ENCODE measurements around the gene RFLNA.
"Not testable (repeated sequence)": the region's sequence is repeated elsewhere in the genome, so short reads cannot be mapped to it uniquely, and the experiment has no call there.

Gene RFLNA

DNA sequence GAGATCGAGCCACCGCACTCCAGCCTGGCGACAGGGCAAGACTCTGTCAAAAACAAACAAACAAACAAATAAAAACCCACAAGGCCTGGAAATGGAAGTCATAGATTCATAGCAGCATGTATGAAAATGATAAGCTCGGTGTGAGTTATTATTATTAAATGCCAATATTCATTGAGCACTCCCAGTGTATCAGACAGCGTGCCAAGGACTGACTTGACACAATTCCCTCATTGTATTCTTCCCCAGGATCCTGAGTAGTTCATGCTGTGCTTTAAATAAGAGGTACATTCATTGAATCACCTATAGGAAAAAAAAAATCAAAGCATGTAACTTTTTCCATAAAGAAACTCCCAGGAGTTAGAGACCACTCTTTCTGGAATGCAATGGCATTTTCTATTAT is 12.6 kb upstream of the RFLNA start:
- DNase-seq (ENCODE audit: low read depth): no peak

DNA sequence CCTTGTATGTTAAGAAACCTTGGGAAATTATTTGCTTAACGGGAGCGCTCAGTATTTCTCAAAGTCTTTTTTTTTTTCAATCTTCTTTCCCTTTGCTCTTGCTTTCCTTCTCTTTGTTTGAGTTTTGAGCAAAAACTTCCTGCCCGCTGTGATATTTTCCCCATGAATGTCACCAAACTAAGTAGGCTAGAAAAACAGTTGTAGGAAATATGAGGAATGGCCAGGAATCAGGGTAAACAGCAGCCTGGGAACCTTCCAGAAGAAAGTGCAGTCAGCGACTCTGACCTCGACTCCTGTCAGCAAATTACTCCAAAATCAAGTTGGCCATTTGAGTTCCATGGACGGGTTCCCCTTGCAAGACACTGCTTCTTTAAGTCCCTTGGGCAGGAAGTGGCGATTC is 11.6 kb upstream of the RFLNA start:
- DNase-seq (ENCODE audit: low read depth): no peak

GRCh38 chr12:124284368-124284767 is 10.5 kb upstream of the RFLNA start:
- no peak for DNase-seq (ENCODE audit: low read depth)

- DNase-seq (ENCODE audit: low read depth): no peak
Observed at GRCh38 chr12:124286414-124286813, 8.5 kb upstream of the RFLNA start.

GRCh38 chr12:124286971-124287370 is 7.9 kb upstream of the RFLNA start:
- DNase-seq (ENCODE audit: low read depth): no peak

DNA sequence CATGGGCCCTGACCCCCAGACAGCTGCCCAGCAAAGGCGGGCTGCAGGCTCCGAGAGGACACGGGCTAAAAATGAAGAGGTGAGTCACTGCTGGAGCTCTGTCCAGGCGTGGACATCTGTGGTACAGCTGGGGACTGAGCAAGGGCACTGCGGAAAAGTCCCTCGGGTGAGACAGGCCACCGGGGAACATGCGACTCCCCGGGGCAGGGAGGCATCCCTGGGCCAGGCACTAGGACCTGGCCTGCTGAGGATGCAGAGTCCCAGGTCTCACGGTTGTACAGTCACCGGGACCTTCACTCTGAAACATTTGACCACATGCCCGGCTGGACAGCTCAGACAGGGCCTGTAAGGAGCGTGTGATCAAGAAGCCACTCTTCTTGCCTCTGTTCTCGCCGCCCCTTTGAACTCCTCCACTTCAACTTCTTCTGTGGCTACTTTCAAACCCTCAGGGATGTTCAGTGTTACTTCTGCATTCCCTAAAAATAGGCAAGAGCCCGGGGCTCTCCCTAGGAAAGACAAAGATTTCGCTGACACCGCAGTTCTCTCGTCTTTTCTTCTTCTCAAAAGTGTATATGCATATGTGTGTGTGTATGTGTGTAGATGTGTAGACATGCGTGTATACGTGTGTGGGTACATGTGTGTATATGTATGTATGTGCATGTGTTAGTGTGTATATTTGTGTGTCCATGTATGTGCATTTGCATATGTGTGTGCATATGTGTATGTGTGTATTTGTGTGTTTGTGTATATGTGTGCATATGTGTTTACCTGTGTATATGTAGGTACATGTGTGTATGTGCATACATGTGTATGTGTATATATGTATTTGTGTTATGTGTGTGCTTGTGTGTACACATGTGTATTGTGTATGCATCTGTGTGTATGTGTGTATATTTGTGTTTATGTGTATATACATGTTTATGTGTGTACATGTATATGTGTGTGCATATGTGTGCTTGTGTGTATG is 5.0 kb upstream of the RFLNA start:
- no peak for DNase-seq (ENCODE audit: low read depth)

DNA sequence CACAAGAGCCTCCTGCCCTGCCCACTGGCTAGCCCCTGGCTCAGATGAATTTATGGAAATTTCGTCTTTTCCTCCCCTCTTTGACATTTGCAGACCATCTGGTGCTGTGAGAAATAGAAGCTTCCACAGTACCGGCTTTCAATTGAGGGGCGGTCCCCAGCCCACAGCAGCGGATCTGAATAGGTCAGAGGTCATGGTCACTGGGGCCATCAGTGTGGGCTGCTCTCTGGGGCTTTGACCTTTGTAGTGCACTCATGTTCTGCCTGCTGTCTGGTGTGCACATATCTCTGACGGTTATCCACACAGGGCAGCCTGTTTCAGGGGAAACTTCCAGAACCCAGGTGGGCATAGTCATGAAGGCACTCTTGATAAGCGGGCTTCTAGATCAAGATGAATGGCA is 2.5 kb upstream of the RFLNA start:
- DNase-seq (ENCODE audit: low read depth): no peak

DNA sequence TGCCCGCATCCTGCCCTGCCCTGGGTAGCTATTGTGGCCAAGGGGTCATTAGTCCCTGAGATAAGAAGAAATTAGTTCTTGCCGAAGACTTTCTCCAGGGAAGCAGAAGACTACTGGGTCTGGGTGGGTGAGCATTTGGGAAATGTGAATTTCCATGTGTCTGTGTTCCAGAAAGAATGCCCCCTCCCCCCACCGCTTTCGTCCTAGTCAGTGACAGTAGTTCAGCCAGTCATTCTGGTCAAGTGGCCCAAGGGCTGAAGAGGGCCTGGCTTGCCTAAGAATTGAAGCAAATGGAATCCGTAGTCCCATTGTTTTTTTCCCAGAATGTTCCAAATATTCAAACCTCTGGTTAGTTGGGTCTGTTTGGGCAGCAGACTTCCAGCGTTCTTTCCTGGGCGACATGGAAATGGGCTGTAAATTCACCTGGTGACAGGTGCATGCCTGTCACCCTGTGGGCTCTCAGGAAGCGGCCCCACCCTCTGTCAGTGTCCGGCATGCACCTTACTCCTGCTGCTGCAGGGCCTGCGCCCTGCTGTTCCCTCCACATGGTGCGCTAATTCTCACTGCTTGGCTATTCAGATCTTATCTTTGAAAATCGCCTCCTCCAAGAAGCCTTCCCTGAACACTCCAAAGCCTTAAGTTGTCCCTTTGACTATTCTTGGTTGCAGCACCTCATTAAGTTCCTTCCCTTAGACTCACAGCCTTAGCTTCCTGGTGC is 1.4 kb upstream of the RFLNA start:
- no peak for DNase-seq (ENCODE audit: low read depth)

- DNase-seq (ENCODE audit: low read depth): no peak
Observed at GRCh38 chr12:124295431-124296058, 652 bp downstream of the RFLNA start.

- no peak for DNase-seq (ENCODE audit: low read depth)
Observed at GRCh38 chr12:124296295-124296915, 1.5 kb downstream of the RFLNA start.

DNA sequence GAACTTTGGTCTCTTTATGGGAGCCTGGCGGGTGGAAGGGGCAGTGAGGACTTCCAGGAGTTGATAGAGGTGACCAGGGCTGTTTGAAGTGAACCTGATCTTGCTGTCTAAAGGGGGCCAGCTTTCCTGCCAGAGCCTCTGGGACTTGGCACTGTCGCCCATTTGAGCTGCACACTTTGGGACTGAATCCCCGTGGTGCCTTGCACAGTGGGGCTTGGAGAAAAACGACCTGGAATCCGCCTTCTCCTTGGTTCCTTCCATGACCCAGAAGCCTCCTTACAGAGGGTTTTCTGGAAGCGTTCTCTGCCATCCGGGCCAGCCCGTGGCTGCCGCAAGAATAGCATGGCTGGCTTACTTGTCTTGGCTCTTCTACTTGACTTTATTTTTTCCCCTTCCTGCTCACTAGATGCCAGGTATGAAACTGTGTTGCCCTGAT is 2.0 kb downstream of the RFLNA start:
- DNase-seq (ENCODE audit: low read depth): no peak

- no peak for DNase-seq (ENCODE audit: low read depth)
Observed at GRCh38 chr12:124297389-124297788, 2.5 kb downstream of the RFLNA start.

DNA sequence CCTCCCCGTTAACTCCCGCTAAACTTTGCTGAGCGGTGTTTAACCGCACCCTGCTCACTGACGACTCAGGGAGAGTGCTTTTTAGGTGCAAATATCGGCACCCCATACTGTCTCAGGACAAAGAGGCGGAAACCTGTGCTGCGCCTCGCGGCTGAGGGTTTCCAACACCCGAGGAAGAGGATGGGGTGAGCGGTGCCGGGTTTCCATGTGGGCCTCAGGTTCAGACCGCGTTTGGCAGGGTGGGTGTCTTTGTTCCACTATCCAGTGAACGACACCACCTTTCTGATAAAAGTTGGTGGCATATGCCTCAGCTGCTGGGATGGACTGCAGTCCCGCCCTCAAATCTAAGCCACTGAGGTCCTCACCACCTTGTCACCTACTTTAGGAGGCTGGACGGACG is 3.0 kb downstream of the RFLNA start:
- no peak for DNase-seq (ENCODE audit: low read depth)

GRCh38 chr12:124298685-124299410 is 4.0 kb downstream of the RFLNA start:
- no peak for DNase-seq (ENCODE audit: low read depth)

GRCh38 chr12:124299628-124300388 is 4.9 kb downstream of the RFLNA start:
- DNase-seq (ENCODE audit: low read depth): no peak

DNA sequence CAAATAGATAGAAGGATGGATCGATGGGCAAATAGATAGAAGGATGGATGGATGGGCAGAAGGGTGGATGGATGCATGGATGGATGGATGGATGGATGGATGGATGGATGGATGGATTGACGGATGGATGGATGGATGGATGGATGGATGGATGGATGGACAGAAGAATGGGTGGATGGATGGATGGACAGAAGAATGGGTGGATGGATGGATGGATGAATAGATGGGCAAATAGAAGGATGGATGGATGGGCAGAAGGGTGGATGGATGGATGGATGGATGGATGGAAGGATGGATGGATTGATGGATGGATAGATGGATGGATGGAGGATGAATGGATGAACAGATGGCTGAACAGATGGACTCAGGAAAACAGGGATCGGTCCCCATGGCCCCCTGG is 5.8 kb downstream of the RFLNA start:
- not testable (repeated sequence) for DNase-seq (ENCODE audit: low read depth)

GRCh38 chr12:124301084-124301654 is 6.3 kb downstream of the RFLNA start:
- DNase-seq (ENCODE audit: low read depth): no peak

- DNase-seq (ENCODE audit: low read depth): no peak
Observed at GRCh38 chr12:124302241-124302806, 7.4 kb downstream of the RFLNA start.

- DNase-seq (ENCODE audit: low read depth): no peak
Observed at GRCh38 chr12:124302807-124303578, 8.1 kb downstream of the RFLNA start.

Data from stimulated activated CD8-positive, alpha-beta memory T cell treated with anti-CD3 and anti-CD28 coated beads, Interleukin-12 subunit alpha, Interleukin-12 subunit beta, amount 100 ng/mL, for 1 hour (primary cell).